Non-pigmented ciliary epithelial cell (primary cell): ENCODE results near the gene NHP2.

Source experiments
- DNase-seq: peaks from one replicate; pipeline ENCODE4 v3.0.0-alpha.2; 2010; ENCODE audit warnings: low read depth

NHP2 gene

DNA sequence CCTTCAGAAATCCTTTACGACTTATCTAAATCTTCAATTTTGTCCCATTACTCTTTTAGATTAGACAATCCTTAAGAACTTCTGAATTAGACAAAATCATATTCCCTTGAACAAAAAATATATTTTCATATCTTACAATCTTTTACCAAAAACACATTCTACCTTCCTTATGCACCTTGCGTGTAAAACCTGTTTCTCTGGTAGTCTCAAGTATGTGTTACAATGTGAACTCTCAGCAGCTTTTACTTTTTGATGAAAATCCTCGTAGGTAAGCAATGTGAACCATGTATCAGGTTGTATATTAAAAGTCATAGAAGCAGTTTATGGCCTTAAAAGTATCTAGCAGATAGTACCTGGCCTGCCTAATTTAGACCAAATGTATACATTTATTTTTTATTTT is 20.8 kb upstream of the NHP2 start:
- no peak for DNase-seq

DNA sequence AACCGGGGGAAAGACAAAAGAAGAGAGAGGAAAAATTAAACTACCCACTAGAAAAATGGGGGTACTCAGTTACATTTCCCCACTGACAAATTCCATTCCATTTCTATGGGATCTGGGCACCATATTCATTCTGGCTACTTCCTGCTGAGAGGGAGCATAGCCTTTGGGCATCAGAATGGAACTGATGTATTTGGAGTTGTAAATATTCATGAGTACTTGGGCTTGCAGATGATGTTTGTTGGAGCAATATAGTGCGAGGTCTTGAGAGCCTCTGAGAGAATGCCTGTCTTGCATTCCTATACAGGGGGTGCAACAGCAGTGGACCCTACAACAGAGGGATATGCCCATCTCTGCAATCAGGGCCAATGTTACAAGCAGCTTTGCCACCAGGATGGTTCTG is 16.8 kb upstream of the NHP2 start:
- DNase-seq = no peak

DNA sequence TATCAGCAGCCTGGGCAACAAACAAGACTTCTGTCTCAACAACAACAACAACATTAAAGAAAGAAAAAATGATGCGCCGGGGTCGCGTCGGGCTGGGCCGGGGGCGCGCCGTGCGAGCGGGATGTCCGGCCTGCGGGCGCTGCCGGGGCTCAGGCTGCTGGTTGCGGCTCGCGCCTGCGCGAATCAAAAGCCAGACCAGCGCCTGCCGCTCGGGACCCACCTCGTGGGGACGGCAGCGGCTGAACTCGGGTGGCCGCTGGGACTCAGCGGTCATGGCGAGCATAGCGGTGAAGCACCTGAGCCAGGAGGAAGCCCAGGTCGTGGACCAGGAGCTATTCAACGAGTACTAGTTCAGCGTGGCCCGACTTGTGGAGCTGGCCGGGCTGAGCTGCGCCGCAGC is 11.9 kb upstream of the NHP2 start:
- DNase-seq = no peak

DNA sequence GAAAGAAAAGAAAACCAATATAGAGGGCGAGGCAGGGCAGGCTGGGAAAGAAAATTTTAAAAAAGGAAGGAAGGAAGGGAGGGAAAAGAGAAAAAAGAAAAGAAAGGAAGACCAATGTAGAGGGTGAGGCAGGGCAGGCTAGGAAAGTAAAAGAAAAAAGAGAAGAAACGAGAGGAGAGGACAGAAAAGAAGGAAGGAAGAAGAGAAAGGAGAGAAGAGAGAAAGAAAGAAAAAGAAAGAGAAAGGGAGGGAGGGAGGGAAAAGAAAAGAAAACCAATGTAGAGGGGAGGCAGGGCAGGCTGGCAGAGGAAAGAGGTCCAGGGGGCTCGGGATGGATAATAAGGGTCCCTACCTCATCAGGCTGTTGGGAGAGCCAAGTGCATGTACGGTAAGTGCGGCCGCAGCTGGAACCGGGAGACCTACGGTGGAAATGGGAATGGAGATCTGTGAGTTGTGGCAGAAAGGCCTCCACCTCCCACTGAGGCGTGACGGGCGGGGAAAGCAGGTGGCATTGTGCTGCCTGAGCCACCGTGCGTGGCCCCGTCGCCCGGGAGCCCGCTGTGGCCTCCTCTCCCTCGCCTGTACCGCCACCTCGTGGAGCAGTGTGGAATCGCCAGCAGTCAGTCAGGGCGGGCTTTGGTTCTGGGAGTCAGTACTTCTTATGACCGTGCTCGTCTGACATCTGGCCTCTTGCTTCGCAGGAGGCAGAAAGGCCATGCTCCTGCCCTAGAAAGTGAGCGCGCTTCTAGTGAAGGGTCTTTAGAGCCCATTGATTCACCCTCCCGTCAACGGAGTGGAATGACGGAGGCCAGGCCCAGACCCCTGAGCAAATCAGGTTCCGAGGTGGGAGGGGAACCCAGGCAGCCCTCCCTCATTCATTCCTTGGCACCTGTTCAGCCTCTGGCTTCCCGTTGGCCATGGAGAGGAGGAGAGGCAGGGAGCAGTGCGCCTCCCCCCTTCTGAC is 10.4 kb upstream of the NHP2 start:
- no peak for DNase-seq

DNA sequence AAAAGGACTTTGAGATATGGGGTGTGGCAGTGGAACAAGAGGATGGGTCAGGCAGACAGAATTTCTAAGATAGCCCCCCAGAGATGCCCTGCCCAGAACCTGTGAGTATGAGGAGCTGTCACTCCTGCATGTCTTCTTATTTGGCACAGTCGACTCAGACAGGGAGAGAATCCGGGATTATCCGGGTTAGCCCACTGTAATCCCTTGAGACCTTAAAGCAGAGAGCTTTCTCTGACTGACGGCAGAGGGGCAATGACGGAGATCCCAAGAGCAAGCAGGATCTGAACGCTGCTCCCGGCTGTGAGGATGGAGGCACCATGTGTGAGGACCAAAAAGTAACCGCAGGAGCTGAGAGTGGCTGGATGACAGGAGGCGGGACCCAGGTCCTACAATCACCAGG is 8.8 kb upstream of the NHP2 start:
- DNase-seq = no peak

DNA sequence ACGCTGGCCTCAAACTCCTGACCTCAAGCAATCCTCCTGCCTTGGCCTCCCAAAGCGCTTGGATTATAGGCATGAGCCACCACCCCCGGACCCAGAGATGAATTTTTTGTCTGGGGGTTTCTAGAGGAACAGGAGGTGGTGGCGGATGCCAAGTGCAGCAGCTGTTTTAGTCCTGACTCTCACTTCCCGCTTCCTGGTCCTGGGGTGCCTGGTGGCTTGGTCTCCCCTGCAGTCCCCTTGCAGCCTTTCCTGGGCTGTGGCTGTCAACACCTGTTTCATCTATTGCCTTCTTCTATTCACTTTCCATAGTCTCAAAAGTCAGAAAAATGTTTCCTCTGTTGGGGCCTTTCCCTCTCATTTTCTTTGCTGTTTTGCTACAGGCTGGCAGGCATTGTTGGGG is 6.5 kb upstream of the NHP2 start:
- no peak for DNase-seq

DNA sequence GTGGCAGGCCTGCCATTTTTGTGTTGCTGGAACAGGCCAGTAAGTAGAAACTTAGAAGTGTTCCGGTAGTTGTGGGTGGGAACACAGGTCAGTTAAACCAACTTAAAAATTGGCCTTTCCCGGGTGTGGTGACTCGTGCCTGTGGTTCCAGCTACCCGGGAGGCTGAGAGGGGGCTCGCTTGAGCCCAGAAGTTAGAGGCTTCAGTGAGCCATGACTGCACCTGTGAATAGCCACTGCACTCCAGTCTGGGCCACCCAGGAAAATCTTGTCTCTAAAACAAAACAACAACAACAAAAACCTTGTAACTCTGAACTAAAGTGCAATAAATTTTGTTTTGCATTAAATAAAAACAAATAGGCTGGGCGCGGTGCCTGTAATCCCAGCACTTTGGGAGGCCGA is 1.4 kb upstream of the NHP2 start:
- no peak for DNase-seq

DNA sequence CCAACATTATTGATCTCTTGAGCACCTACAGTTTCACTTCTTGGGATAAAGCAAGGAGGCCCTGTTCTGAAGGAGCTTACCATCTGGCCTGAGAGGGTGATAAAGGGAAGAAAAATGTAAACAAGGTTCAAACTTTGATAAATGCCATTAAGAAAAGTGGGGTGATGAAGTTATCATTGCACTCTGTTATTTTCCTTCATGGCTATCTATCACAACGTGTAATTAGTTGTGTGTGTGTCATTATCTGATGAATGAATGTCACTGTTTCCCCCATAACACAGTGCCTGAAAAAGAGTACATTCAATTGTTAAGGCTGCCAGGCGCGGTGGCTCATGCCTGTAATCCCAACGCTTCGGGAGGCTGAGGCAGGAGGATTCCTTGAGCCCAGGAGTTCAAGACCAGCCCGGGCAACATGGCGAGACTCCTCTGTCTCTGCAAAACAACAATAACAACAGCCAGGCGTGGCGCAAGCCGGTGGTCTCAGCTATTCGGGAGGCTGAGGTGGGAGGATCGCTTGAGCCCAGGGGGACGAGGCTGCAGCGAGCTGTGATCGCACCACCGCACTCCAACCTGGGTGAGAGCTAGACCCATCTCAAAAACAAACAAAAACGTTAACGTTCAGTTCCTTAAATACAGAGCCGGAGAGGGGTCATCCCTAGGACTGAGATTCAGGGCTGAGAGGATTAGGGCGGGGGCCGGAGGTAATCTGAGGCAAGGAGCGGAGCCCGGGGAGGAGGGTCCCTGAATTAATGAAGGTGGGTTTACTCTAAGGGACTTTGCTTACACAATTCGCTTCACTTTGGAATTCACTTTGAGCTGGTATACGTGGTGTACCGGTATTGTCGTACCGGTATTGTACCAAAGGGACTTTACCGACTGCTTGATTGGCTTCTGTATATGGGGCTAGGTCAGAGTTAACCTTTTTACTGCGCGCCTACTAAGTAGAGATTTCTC is 917 bp downstream of the NHP2 start:
- DNase-seq = no peak

DNA sequence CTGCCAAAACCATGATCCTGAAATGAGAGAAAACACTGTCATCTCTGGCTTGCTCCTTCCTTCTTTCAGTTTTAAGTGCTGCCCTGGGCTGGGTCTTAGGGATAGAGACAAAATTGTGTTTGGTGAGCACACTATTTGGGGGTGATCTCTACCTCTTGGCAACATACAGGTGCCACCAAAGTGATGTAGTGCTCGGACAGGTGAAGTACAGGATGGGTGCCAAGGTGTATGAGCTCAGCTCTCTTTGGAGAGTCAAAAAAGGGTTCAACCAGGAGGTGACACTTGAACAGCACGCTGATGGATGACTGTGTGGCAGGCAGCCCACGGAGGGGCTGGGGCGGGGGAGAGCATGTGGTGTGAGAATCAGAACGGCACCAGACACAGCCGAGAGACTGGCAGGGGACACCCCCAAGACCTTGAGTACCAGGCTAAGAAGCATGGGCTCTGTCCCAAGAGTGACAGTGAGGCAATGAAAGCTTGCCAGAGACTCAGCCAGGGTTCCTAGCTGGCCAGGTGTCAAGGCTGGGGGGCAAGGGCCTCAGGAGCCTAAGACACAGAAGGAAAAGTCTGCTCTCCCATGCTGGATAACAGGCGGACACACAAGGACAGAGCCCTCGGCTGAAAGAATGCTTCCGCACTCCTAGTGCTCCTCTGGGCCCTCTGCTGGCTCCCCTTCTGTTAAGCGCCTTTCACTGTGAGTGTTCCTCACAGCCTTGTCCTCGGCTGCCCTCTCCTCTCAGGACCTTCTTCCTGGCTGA is 2.5 kb downstream of the NHP2 start:
- DNase-seq = no peak

DNA sequence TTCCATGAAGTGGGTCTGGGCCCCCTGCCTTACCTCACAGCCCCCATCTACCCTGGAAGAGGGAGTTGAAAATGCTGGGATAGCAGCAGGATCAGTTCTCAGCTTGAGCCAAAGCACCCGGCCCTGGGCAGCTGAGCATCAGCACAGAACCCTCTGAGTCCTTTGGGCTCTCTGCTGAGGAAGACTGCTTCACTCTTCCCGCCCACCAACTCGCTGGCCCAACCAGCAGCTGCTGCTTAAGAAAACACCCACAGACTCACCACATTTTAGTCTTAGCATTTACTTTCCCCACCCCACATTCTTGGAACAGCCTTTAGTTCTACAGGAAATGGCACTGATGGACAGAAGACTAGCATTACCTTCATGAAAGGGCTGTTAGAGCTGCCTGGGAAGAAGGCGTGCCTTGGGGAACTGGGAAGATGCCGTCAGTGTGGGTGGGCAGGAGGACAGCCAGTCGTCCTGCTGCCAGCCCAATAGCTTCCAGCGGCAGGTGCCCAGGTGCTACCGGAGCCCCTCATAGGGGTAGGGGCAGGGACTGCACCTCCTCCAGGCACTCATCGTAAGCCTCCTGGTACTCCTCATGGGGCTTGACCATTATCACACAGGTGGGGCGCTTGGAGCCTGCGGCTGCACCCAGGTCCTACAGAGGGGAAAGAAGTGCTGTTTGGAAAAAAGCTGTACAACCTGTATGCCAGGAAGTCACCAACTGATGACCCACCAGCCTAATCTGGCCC is 4.3 kb downstream of the NHP2 start:
- DNase-seq = no peak

DNA sequence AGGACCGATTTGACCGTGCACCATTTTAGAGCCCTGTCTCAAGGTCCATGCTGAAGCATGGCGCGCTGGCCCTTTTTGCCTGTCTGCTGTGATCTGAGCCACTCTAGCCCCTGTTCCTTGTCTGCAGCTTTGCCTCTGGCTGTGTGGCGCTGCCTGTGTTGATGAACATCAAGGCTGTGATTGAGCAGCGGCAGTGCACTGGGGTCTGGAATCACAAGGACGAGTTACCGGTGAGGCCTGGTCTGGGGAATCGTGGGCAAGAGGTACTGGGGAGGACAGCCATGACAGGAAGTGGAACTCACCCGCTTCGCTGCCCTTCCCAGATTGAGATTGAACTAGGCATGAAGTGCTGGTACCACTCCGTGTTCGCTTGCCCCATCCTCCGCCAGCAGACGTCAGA is 6.3 kb downstream of the NHP2 start:
- no peak for DNase-seq

DNA sequence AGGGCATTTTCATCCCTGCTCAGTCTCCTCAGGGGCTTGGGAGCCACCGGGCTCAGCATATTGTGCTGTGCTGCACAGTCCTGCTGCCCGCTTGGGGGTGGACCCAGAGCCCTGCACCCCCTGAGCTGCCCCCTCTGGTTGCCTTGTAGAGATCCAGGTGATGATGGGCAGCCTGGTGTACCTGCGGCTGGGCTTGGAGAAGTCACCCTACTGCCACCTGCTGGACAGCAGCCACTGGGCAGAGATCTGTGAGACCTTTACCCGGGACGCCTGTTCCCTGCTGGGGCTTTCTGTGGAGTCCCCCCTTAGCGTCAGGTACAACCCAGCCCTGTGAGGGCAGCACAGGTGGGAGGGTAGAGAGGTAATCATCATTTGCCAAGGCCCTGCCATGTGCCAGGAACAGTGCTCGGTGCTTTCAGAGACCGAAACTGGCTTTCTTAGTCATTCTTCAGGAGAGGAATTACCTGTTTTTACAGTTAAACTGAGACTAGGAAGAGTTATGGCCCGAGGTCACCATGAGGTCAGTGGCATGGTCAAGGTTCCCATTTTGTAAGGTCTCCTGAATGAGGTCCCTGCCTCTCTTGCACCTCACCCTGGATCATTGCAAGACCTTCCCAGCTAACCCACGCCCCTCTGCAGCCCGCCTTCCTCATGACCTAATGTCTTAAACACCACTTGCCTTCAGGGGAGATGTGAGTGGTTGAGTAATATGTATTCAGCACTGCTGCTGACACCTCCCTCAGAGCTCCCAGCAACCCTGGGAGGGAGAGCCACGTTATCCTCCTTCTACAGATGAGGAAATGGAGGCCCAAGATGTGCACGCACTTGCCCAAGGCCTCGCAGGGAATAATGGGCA is 7.5 kb downstream of the NHP2 start:
- DNase-seq = no peak

DNA sequence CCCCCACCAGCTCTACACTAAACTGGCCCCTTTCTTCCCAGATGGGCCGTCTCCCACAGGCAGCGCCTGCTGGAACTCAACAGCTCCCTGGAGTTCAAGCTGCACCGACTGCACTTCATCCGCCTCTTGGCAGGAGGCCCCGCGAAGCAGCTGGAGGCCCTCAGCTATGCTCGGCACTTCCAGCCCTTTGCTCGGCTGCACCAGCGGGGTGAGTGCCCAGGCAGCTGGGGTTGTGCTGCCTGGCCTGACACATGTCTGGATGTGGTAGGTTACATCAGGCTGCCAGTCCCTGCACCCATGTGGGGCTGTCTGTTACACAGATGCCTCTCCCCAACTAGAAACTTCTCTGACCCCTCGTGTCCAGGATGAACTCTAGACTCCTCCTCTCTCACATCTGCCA is 9.8 kb downstream of the NHP2 start:
- DNase-seq = no peak

DNA sequence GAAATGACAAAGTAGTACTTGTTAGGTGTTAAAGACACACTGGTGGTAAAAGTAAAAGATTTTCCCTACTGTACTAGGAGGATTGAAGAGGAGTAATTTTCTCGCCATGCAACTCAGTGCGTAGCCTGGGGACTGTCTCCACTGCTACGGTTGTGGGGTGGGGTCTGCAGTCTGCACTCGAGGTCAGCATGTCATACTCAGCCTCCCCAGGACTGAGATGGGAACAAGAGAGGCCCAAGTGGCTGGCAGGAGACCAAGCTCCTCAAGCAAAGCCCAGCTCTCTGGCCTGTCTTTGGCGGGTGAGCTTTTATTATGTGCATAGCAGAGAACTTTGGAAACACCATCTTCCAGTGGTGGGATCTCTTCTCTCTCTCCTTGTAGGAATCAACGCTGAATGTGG is 10.4 kb downstream of the NHP2 start:
- no peak for DNase-seq

DNA sequence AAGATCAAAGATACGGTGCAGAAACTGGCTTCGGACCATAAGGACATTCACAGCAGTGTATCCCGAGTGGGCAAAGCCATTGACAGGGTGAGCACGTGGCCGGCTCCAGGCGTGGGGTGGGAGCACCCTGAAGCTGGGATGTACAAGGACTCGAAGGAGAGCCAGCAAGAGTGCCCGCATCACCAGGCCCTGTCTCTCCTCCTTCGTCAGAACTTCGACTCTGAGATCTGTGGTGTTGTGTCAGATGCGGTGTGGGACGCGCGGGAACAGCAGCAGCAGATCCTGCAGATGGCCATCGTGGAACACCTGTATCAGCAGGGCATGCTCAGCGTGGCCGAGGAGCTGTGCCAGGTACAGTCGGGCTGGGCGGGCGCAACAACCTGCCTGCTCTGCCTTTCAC is 11.0 kb downstream of the NHP2 start:
- DNase-seq = no peak

DNA sequence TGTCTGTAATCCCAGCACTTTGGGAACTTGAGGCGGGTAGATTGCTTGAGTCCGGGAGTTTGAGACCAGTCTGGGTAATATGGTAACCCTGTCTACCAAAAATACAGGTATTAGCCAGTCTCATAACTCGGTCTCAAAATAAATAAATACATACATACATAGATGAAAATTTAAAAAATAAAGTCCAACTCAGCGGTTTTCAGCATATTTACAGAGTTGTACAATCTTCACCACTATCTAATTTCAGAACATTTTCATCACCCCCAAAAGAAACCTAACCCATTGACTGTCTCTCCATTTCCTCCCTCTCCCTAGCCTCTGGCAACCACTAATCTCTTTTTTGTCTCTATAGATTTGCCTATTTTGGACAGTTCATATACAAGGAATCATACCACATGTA is 12.1 kb downstream of the NHP2 start:
- DNase-seq = no peak

DNA sequence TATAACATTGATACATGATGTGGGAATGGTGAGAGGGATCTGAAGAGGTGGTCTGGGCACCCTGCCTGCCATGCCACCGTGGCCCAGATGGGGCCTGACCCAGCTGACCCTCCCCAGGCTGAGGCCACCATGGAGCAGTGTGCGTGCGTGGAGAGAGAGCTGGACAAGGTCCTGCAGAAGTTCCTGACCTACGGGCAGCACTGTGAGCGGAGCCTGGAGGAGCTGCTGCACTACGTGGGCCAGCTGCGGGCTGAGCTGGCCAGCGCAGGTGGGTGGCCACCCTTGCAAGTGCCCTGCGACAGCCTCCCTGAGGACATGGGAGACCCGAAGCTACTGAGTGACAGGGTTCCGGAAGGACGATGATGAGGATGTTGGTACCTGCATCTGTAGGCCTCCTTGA is 15.7 kb downstream of the NHP2 start:
- DNase-seq = no peak

DNA sequence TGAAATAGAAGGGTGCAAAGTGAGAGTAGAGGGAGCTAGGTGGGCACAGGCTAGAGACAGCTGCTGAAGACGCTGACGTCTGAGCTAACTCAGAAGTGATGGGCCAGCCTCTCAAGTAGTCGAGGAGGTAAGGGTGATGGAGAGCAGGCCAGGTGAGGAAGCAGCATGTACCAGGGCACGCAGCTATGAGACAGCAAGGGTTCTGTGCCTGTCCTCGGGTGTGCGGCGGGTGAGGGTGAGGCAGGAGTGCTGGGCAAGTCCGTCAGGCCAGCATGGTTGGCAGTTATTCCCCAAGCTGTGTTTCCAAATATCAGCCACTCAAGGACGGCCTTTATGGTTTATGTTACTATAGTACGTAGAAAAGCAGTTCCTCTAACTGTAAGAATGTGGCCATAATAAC is 16.7 kb downstream of the NHP2 start:
- DNase-seq = no peak

DNA sequence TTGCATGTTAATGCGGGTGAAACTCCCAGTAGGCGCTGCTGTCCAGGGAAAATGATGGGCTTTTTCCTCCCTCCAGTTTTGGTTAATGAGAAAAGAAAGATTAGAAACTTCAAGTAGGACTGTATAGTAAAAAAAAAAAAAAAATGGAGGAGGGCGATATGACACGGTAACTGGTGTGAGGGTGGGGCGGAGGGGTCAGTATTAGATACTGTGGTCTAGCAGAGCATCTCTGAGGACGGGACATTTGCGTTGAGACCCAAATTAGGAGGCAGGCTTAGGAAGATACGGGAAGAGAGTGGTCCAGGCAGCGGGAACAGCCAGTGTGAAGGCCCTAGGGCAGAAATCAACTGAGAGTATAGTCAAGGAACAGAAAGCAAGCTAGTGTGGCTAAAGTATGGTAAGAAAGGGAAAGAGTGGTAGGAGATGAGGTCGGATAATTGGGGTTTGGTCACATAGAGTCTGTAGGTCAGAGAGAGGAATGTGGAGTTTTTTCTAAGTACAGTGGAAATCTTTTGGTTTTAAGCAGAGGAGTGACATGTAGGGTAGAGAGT is 22.2 kb downstream of the NHP2 start:
- no peak for DNase-seq
